Measurements from ENCODE around the gene SLCO1C1.

SLCO1C1 gene

DNA sequence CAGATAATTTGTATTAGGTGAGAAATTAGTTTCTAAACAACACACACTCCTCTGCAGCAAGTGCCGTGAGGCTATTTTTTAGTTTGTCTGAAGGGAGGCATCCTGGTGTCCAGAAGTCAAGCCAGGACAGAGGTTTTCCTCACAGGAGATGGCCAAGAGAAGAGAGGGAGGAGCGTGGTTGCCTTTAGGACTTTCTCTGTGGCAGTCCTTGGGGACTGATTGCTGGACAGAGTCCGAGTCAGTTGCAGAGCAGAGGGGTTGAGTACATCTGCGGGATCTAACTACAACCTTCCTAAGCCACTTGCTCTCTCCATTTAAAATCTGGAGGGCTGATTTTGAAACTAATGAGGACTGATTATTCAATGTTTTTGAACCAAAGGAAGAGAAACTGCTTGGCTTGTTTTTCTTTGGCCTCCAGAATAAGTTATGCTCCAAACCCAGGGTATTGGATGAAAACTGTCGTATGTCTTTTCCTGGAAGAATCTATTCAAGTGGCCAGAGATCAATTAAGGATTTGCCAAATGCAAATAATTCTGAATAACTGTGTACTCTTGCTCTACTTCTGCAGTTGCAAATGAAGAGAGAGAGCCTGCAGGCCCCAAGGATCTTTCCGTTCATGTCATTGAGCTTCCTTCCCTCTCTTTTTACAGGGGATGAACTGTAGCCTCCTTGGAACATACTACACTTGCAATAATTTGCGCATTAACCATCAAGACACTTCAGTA is 1.2 kb downstream of the SLCO1C1 start:
- H3K4me3 ChIP-seq, result no peak overlapping the region
- no peak overlapping the region for H3K27ac ChIP-seq
- no peak for DNase-seq (ENCODE audit: low spot score)
- TF ChIP-seq CTCF (IDR thresholded peaks at IDR 0.05), result no peak

DNA sequence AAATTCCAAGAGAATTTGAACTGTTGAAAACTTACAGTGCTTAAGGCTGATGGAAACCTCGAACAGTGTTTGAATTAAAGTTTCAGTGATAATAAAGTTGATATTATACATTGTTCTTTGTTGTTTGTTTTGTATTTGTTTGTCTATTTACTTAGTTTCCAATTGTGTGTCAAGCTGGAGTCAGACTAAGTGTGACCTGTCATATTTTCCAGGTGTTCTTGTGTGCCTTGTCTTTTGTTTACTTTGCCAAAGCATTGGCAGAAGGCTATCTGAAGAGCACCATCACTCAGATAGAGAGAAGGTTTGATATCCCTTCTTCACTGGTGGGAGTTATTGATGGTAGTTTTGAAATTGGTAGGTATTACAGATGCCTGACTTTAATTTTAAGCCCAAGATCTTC is 6.0 kb downstream of the SLCO1C1 start:
- H3K27ac ChIP-seq, result no peak overlapping the region
- DNase-seq (ENCODE audit: low spot score), result no peak
- TF ChIP-seq CTCF (IDR thresholded peaks at IDR 0.05), result no peak
- no peak overlapping the region for H3K4me3 ChIP-seq

DNA sequence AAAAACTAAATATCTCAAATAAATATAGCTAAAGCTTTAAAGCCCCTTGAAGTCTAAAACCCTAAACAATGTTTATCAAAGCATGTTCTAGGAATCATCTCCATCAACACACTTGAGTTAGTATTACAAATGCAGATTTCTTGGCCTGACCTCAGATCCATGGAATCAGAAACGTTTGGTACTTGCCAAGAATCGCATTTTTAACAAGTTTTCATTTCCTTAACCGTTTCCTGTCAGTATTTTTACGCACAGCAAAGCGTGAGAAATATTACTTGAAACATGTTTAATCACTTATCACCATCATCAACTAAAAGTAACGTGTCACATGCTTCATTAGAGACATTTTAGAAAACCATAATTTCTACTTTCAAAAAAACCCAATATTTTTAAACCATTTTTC is 9.7 kb downstream of the SLCO1C1 start:
- TF ChIP-seq CTCF (IDR thresholded peaks at IDR 0.05), result no peak
- Histone ChIP-seq H3K4me3 (no peak overlapping the region), H3K27ac (no peak overlapping the region)
- DNase-seq (ENCODE audit: low spot score), result no peak

- no peak for DNase-seq (ENCODE audit: low spot score)
- no peak overlapping the region for H3K4me3 ChIP-seq
- no peak for TF ChIP-seq CTCF (IDR thresholded peaks at IDR 0.05)
- H3K27ac ChIP-seq, result no peak overlapping the region
Observed at GRCh38 chr12:20711846-20712245, 16.7 kb downstream of the SLCO1C1 start.

GRCh38 chr12:20716037-20716436 is 20.9 kb downstream of the SLCO1C1 start:
- no peak overlapping the region for H3K4me3 ChIP-seq
- TF ChIP-seq CTCF (IDR thresholded peaks at IDR 0.05), result no peak
- DNase-seq (ENCODE audit: low spot score), result no peak
- no peak overlapping the region for H3K27ac ChIP-seq

DNA sequence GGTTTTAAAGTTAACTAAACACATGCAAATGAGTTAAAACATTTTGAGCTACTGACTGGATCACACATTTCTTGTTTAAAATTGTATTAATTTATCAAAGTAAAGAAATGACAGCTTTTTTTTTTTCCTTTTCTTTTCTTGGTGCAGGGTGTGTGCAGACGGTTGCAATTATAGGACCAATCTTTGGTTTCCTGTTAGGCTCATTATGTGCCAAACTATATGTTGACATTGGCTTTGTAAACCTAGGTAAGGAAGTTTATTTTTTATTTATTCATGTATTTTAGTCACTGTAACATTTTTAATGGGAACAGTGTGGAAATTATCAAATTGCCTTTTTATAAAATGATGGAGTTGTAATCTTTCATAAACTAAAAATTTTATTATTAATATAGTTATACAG is 21.9 kb downstream of the SLCO1C1 start:
- TF ChIP-seq CTCF (IDR thresholded peaks at IDR 0.05), result no peak
- no peak overlapping the region for H3K27ac ChIP-seq
- H3K4me3 ChIP-seq, result no peak overlapping the region
- DNase-seq (ENCODE audit: low spot score), result no peak

- no peak overlapping the region for H3K4me3 ChIP-seq
- no peak for DNase-seq (ENCODE audit: low spot score)
- TF ChIP-seq CTCF (IDR thresholded peaks at IDR 0.05), result no peak
Observed at GRCh38 chr12:20718294-20718693, 23.2 kb downstream of the SLCO1C1 start.

More at GRCh38 chr12:20718294-20718693, 23.2 kb downstream of the SLCO1C1 start:
- H3K27ac ChIP-seq, result no peak overlapping the region
